NCI-H524 treated with DMSO at 0.1 percent for 48 hours (cell line): Measurements from ENCODE around the gene ANKRD66.
A peak's percentile ranks its signal among the peaks of the same experiment; 100 is the strongest.
"Not testable (repeated sequence)": the region's sequence is repeated elsewhere in the genome, so short reads cannot be mapped to it uniquely, and the experiment has no call there.

Experiments
- DNase-seq: peaks from one replicate; lab custom pipeline; 2025; lab: John Stamatoyannopoulos, UW

ANKRD66 gene

GRCh38 chr6:46746696-46747095 is at the start of gene ANKRD66:
Gene ANKRD66, plus strand, starts transcription at chr6:46746933. Its CDS starts 5,016 bp downstream, at chr6:46751949.
- DNase-seq: no peak

- DNase-seq: no peak
Observed at GRCh38 chr6:46699970-46700369, 46.8 kb upstream of the ANKRD66 start.

- DNase-seq: peak; percentile 2
Observed at GRCh38 chr6:46704562-46704961, 42.2 kb upstream of the ANKRD66 start.

- DNase-seq: no peak
Observed at GRCh38 chr6:46706464-46706863, 40.3 kb upstream of the ANKRD66 start.

GRCh38 chr6:46711491-46711890 is 35.2 kb upstream of the ANKRD66 start:
- DNase-seq: no peak

GRCh38 chr6:46715141-46715540 is 31.6 kb upstream of the ANKRD66 start:
- no peak for DNase-seq

- no peak for DNase-seq
Observed at GRCh38 chr6:46719099-46719498, 27.6 kb upstream of the ANKRD66 start.

- DNase-seq: no peak
Observed at GRCh38 chr6:46720401-46720800, 26.3 kb upstream of the ANKRD66 start.

GRCh38 chr6:46729787-46730326 is 16.9 kb upstream of the ANKRD66 start:
- no peak for DNase-seq

- no peak for DNase-seq
Observed at GRCh38 chr6:46730921-46731461, 15.7 kb upstream of the ANKRD66 start.

- DNase-seq: no peak
Observed at GRCh38 chr6:46733341-46733801, 13.4 kb upstream of the ANKRD66 start.

- DNase-seq: no peak
Observed at GRCh38 chr6:46734867-46735719, 11.6 kb upstream of the ANKRD66 start, which contains the start of gene PLA2G7. Gene PLA2G7, minus strand, starts transcription at chr6:46735375. Its CDS starts 12,484 bp downstream, at chr6:46722891.

- no peak for DNase-seq
Observed at GRCh38 chr6:46735720-46736031, 11.1 kb upstream of the ANKRD66 start.

GRCh38 chr6:46736906-46737305 is 9.8 kb upstream of the ANKRD66 start:
- DNase-seq: no peak

GRCh38 chr6:46741482-46741881 is 5.3 kb upstream of the ANKRD66 start:
- DNase-seq: no peak

GRCh38 chr6:46741910-46742309 is 4.8 kb upstream of the ANKRD66 start:
- DNase-seq: no peak

- DNase-seq: no peak
Observed at GRCh38 chr6:46743425-46744158, 3.1 kb upstream of the ANKRD66 start.

- not testable (repeated sequence) for DNase-seq
Observed at GRCh38 chr6:46744159-46744725, 2.5 kb upstream of the ANKRD66 start.

GRCh38 chr6:46745973-46746372 is 760 bp upstream of the ANKRD66 start:
- DNase-seq: no peak

GRCh38 chr6:46748940-46749503 is 2.3 kb downstream of the ANKRD66 start:
- DNase-seq: no peak

GRCh38 chr6:46749731-46750130 is 3.0 kb downstream of the ANKRD66 start:
- DNase-seq: no peak

GRCh38 chr6:46751658-46752057 is 4.9 kb downstream of the ANKRD66 start:
- DNase-seq: no peak
